Smooth muscle cell of the coronary artery (primary cell): ENCODE results near the gene VEZT. TPM values are rescaled to one million over a fixed set of nuclear protein-coding genes. Genes with fewer than 3 reads are reported as not detected.

Experiments
- total RNA-seq: library from RNA; depleted of rRNA; stranded (reverse); fragments of >200 nt; gene quantifications from 2 replicates; pipeline ENCODE4 v1.2.3, GENCODE V29; 2014; ENCODE audit warnings: low replicate concordance

The VEZT gene, protein sequence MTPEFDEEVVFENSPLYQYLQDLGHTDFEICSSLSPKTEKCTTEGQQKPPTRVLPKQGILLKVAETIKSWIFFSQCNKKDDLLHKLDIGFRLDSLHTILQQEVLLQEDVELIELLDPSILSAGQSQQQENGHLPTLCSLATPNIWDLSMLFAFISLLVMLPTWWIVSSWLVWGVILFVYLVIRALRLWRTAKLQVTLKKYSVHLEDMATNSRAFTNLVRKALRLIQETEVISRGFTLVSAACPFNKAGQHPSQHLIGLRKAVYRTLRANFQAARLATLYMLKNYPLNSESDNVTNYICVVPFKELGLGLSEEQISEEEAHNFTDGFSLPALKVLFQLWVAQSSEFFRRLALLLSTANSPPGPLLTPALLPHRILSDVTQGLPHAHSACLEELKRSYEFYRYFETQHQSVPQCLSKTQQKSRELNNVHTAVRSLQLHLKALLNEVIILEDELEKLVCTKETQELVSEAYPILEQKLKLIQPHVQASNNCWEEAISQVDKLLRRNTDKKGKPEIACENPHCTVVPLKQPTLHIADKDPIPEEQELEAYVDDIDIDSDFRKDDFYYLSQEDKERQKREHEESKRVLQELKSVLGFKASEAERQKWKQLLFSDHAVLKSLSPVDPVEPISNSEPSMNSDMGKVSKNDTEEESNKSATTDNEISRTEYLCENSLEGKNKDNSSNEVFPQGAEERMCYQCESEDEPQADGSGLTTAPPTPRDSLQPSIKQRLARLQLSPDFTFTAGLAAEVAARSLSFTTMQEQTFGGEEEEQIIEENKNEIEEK
- 33.3 and 87.9 TPM in 2 replicates for total RNA-seq

GRCh38 chr12:95217377-95218149 lies at the start of gene VEZT, which contains the start of gene FGD6:
VEZT (plus strand) TSS chr12:95217807; CDS start chr12:95217851, 44 bp downstream.
FGD6 (minus strand) TSS chr12:95217467; CDS start chr12:95217240, 227 bp downstream.

Other genes starting within 250 kb of the VEZT start
- 93.7 and 104 TPM in 2 replicates for gene NDUFA12, start 214.1 kb upstream of the VEZT start, total RNA-seq
- 7.5 and 14.4 TPM in 2 replicates for gene NR2C1, start 144.2 kb upstream of the VEZT start, total RNA-seq
- gene FGD6, start 340 bp upstream of the VEZT start, total RNA-seq, result 2.6 and 26.9 TPM in 2 replicates